Measurements from ENCODE around the gene PLAAT2. TPM values are rescaled to one million over a fixed set of nuclear protein-coding genes. Genes with fewer than 3 reads are reported as not detected.

Gene PLAAT2
- total and polyA plus RNA-seq, 3 donors from 2014 or later, result 0.43 to 1.2 (median 0.66) TPM

GRCh38 chr11:63558459-63559157 is 4.6 kb downstream of the PLAAT2 start:
- WGBS, 2 donors, result 94 to 97% methylated on average over 6 to 7 of the region's 7 CpGs
- intact Hi-C loops (cut with DNase I; ENCODE audit: low total_unique reads), result no loop called here
- DNase-seq, result no peak
- H3K9me3 ChIP-seq, result no peaks in the 10 kb centered on the region
- H3K4me1 ChIP-seq, result no peaks in the 10 kb centered on the region
- H3K4me3 ChIP-seq, result no peak overlapping the region
- no peaks in the 10 kb centered on the region for H3K27me3 ChIP-seq
- H3K36me3 ChIP-seq (ENCODE audit: low read depth, missing control alignments), result no peaks in the 10 kb centered on the region
- TF ChIP-seq CTCF (IDR thresholded peaks at IDR 0.05), result no peak
- H3K27ac ChIP-seq, result no peak overlapping the region

- H3K4me3 ChIP-seq, result no peak overlapping the region
- no peak for DNase-seq
- H3K4me1 ChIP-seq, result no peaks in the 10 kb centered on the region
- H3K27ac ChIP-seq, result no peak overlapping the region
- no peak for TF ChIP-seq POLR2A (IDR thresholded peaks at IDR 0.05)
- no peak for TF ChIP-seq CTCF (IDR thresholded peaks at IDR 0.05)
- WGBS, 2 donors, result 67 to 75% methylated on average over 7 of the region's 7 CpGs
- intact Hi-C loops (cut with DNase I; ENCODE audit: low total_unique reads), result no loop called here
- no peaks in the 10 kb centered on the region for H3K9me3 ChIP-seq
- H3K27me3 ChIP-seq, result no peaks in the 10 kb centered on the region
- H3K36me3 ChIP-seq (ENCODE audit: low read depth, missing control alignments), result no peaks in the 10 kb centered on the region
These were observed 5.6 kb downstream of the PLAAT2 start for GRCh38 chr11:63557570-63557969.

- DNase-seq, result no peak
- no peaks in the 10 kb centered on the region for H3K4me1 ChIP-seq
- intact Hi-C loops (cut with DNase I; ENCODE audit: low total_unique reads), result no loop called here
- H3K4me3 ChIP-seq, result no peak overlapping the region
- WGBS, 2 donors, result 70 to 82% methylated on average over 7 of the region's 7 CpGs
- no peaks in the 10 kb centered on the region for H3K27me3 ChIP-seq
- no peaks in the 10 kb centered on the region for H3K9me3 ChIP-seq
- no peaks in the 10 kb centered on the region for H3K36me3 ChIP-seq (ENCODE audit: low read depth, missing control alignments)
- TF ChIP-seq POLR2A (IDR thresholded peaks at IDR 0.05), result no peak
- TF ChIP-seq CTCF (IDR thresholded peaks at IDR 0.05), result no peak
- no peak overlapping the region for H3K27ac ChIP-seq
These were observed 6.7 kb downstream of the PLAAT2 start for GRCh38 chr11:63556404-63557013.

GRCh38 chr11:63554877-63555223 is 8.3 kb downstream of the PLAAT2 start:
- Histone ChIP-seq H3K36me3 (ENCODE audit: low read depth, missing control alignments) (no peaks in the 10 kb centered on the region), H3K4me1 (no peaks in the 10 kb centered on the region), H3K4me3 (no peak overlapping the region), H3K27ac (no peak overlapping the region), H3K9me3 (no peaks in the 10 kb centered on the region), H3K27me3 (no peaks in the 10 kb centered on the region)
- DNase-seq, result no peak
- TF ChIP-seq POLR2A (IDR thresholded peaks at IDR 0.05) (no peak), CTCF (IDR thresholded peaks at IDR 0.05) (no peak)
- intact Hi-C loops (cut with DNase I; ENCODE audit: low total_unique reads), result no loop called here
- 57 to 82% methylated on average over 4 of the region's 4 CpGs for WGBS, 2 donors

- no peak overlapping the region for H3K27ac ChIP-seq
- TF ChIP-seq CTCF (IDR thresholded peaks at IDR 0.05) (no peak), POLR2A (IDR thresholded peaks at IDR 0.05) (no peak)
- DNase-seq, result peak; percentile 28
These were observed 9.4 kb downstream of the PLAAT2 start for GRCh38 chr11:63553759-63554158.

More at GRCh38 chr11:63553759-63554158, 9.4 kb downstream of the PLAAT2 start:
- H3K4me1 ChIP-seq, result no peaks in the 10 kb centered on the region
- intact Hi-C loops (cut with DNase I; ENCODE audit: low total_unique reads), result no loop called here
- H3K36me3 ChIP-seq (ENCODE audit: low read depth, missing control alignments), result no peaks in the 10 kb centered on the region
- WGBS, 2 donors, result 60 to 70% methylated on average over 8 of the region's 8 CpGs
- H3K4me3 ChIP-seq, result no peak overlapping the region
- no peaks in the 10 kb centered on the region for H3K27me3 ChIP-seq
- no peaks in the 10 kb centered on the region for H3K9me3 ChIP-seq
